Memory B cell (primary cell): ENCODE data around the gene PGA5.

ENCODE experiments used
- ATAC-seq: fragments of 150-1000 bp; cut with Tn5 transposase; 2 replicates; pipeline ENCODE4 v1.10.0; 2021; ENCODE audit warnings: low read depth, mild to moderate bottlenecking, moderate library complexity
- DNase-seq, 2 donors: peaks; one replicate each; pipeline ENCODE4 v3.0.0; 2022; ENCODE audit warnings: low spot score in 2 of 2
- H3K27ac Mint-ChIP-seq: one replicate; pipeline ENCODE4 v1.8.0; 2022; ENCODE audit warnings: mild to moderate bottlenecking, moderate library complexity, mixed read lengths
- H3K27me3 Mint-ChIP-seq: one replicate; pipeline ENCODE4 v1.8.0; 2022; ENCODE audit warnings: mixed read lengths
- H3K36me3 Mint-ChIP-seq: one replicate; pipeline ENCODE4 v1.8.0; 2022; ENCODE audit warnings: mild to moderate bottlenecking, mixed read lengths
- H3K4me1 Mint-ChIP-seq: one replicate; pipeline ENCODE4 v1.8.0; 2022; ENCODE audit warnings: mixed read lengths
- H3K4me3 Mint-ChIP-seq: one replicate; pipeline ENCODE4 v1.8.0; 2022; ENCODE audit warnings: mild to moderate bottlenecking, moderate library complexity, mixed read lengths
- H3K9me3 Mint-ChIP-seq: one replicate; pipeline ENCODE4 v1.8.0; 2022; ENCODE audit warnings: mixed read lengths

The PGA5 gene

GRCh38 chr11:61283613-61284012 lies 42.6 kb downstream of the PGA5 start:
- H3K36me3 Mint-ChIP-seq = peaks cover 2% of the 10 kb centered on the region
- peaks cover 2% of the 10 kb centered on the region for H3K9me3 Mint-ChIP-seq
- no peak overlapping the region for H3K4me3 Mint-ChIP-seq
- H3K4me1 Mint-ChIP-seq = no peaks in the 10 kb centered on the region
- no peaks in the 10 kb centered on the region for H3K27me3 Mint-ChIP-seq
- ATAC-seq = no peak
- DNase-seq = no peak
- H3K27ac Mint-ChIP-seq = no peak overlapping the region

DNA sequence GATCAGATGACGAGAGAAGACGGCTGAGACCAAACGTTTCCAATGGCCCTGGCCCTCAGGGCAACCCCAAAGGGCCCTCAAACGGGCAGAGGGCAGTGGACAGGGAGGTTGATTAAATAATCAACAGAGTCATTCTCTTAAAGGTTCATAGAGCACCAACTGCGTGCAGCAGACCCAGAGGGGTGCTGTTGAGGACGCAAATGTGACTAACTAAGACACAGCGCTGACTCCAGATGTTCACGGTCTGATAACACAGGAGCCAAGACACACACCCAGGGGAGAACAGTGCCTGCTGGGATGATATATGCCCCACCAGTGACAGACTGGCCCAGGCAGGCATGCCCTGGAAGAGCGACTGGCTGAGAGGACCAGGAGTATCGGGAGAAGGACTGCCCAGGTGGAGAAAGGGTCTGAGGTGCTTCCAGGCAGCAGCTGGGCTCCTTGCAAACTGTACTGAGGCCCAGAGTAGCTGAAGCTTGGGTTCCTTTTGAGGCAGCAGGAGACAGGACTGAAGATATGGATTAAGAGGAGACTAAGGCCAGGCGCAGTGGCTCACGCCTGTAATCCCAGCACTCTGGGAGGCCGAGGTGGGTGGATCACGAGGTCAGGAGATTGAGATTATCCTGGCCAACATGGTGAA lies 46.5 kb downstream of the PGA5 start:
- no peak overlapping the region for H3K27ac Mint-ChIP-seq
- H3K27me3 Mint-ChIP-seq = peaks cover 2% of the 10 kb centered on the region
- H3K4me1 Mint-ChIP-seq = no peaks in the 10 kb centered on the region
- DNase-seq (no peak), ATAC-seq (no peak)
- H3K4me3 Mint-ChIP-seq = no peak overlapping the region
- H3K9me3 Mint-ChIP-seq = peaks cover 2% of the 10 kb centered on the region
- H3K36me3 Mint-ChIP-seq = peaks cover 2% of the 10 kb centered on the region

- no peaks in the 10 kb centered on the region for H3K9me3 Mint-ChIP-seq
- no peaks in the 10 kb centered on the region for H3K36me3 Mint-ChIP-seq
- H3K4me1 Mint-ChIP-seq = peaks cover 3% of the 10 kb centered on the region
- H3K27ac Mint-ChIP-seq = no peak overlapping the region
- no peak for ATAC-seq
- DNase-seq = no peak
- H3K4me3 Mint-ChIP-seq = no peak overlapping the region
- peaks cover 8% of the 10 kb centered on the region for H3K27me3 Mint-ChIP-seq
These were observed 50.1 kb downstream of the PGA5 start for GRCh38 chr11:61290905-61291690.

GRCh38 chr11:61292356-61292755 lies 51.4 kb downstream of the PGA5 start:
- peaks cover 3% of the 10 kb centered on the region for H3K4me1 Mint-ChIP-seq
- DNase-seq (no peak), ATAC-seq (no peak)
- peaks cover 8% of the 10 kb centered on the region for H3K27me3 Mint-ChIP-seq
- H3K9me3 Mint-ChIP-seq = no peaks in the 10 kb centered on the region
- H3K4me3 Mint-ChIP-seq = peak overlapping the region; percentile 9
- no peaks in the 10 kb centered on the region for H3K36me3 Mint-ChIP-seq
- H3K27ac Mint-ChIP-seq = no peak overlapping the region

DNA sequence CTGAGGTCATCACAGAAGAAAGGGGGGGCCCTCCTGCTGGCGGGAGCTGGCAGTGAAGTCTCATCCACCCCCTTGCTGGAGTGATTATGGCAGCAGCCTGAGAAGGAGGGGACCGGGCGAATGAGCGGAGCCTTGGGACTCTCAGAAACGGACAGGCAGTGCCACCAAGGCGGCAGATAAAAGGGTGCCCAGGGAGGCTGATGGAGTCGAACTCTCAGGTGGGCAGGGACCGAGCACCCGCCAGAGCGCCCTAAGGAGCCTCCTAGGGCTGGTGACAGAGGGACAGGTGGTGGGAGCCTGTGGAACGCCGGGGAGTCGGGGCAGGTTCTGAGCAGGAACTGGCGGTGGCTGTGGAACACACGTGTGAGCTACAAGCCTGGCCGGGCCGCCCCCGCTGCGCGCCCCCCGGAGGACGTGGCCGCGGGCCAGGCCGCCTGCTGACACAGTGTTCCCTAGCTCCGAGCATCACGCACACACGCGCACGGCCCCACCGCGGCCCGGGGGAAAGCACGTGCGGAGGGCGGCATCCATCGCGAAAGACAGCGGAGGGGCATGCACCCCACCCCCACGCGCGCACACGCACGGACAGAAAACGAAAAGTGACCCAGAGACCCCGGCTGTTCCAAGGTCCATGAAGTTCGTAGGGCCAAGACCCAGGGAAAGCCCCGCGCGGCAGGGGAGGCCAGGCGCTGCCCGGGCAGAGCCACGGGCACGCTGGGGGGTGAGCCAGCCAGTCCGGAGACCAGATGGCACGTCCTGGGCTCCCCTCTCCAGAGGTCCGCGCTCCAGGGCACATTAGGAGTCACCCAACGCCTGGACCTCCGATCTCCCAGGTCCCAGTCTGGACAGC lies 53.1 kb downstream of the PGA5 start:
- peaks cover 5% of the 10 kb centered on the region for H3K36me3 Mint-ChIP-seq
- DNase-seq (peak in 1 of 2 donors; percentile 8), ATAC-seq (peak; percentile 23)
- no peak overlapping the region for H3K27ac Mint-ChIP-seq
- H3K4me3 Mint-ChIP-seq = peak overlapping the region; percentile 81
- no peaks in the 10 kb centered on the region for H3K9me3 Mint-ChIP-seq
- peaks cover 8% of the 10 kb centered on the region for H3K27me3 Mint-ChIP-seq
- H3K4me1 Mint-ChIP-seq = peaks cover 3% of the 10 kb centered on the region

DNA sequence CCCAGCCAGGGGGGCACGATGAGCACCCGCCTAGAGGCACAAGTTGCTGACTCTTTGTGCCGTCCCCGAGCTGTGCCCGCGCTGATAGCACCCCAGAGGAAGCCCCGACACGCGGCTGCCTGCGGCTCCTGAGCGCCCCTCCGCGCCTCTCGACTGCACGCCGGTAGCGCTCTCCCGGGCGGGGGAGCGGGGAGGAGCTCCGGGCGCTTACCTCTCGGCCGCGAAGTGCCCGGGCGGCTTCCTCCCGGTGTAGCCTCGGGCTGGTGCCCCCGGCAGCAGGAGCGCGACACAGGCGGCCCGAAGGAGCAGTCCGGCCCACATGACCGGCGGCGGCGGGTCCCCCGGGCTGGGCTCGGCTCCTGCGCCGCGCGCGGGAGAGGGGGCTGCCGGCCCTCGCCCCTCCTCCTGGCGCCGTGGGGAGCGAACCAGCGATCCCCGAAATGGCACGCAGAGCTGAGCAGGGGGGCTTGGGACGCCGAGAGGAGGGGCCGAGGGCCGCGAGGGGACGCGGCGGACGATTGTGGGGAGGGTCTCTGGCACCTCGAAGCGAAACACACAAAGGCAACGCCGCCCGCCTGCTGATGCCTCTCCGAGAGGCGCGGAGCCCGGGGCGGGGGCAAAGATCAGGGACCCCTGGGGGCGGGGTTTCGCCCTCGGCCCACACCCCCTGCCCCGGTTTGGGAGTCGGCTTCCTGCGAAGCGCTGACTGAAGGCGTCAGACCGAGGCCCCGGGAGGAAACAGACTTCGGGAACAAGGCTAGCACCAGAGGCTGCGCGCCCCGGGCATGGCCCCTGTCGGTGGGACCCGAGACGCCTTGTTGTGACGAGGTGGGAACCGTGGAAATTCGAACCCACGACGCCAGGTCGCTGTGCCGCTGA lies 54.0 kb downstream of the PGA5 start, which contains the start of gene VWCE:
Gene VWCE (minus strand): TSS at position 600 of the 879 bp plus-strand sequence. CDS start 279 bp downstream, at position 321.
- Mint-ChIP-seq H3K4me1 (peaks cover 3% of the 10 kb centered on the region), H3K36me3 (peaks cover 9% of the 10 kb centered on the region), H3K9me3 (no peaks in the 10 kb centered on the region), H3K27me3 (peaks cover 8% of the 10 kb centered on the region), H3K27ac (no peak within 1 kb of the TSS), H3K4me3 (peak within 1 kb of the TSS; percentile 81)
- DNase-seq = peak; percentile 55 to 69
- ATAC-seq = peak; percentile 91

DNA sequence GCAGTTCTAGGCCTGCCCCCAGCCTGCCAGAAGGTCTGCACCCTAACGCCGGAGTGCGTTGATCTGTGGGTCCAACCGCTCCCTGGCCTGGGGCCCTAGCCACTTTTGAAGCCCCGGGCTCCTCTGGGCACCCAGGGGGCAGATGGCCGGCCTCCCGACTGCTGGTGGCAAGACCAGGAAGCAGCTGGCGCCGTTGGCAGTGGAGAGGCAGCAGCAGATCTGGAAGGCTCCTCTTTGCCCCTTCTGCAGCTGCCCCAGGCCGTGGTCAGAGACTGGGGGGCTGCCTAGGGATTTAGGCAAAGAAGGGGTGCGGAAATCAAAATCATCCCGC lies 54.6 kb downstream of the PGA5 start:
- ATAC-seq = no peak
- H3K27me3 Mint-ChIP-seq = peaks cover 8% of the 10 kb centered on the region
- H3K9me3 Mint-ChIP-seq = no peaks in the 10 kb centered on the region
- DNase-seq = no peak
- H3K4me3 Mint-ChIP-seq = peak overlapping the region; percentile 30
- no peak overlapping the region for H3K27ac Mint-ChIP-seq
- peaks cover 12% of the 10 kb centered on the region for H3K36me3 Mint-ChIP-seq
- H3K4me1 Mint-ChIP-seq = peaks cover 3% of the 10 kb centered on the region

DNA sequence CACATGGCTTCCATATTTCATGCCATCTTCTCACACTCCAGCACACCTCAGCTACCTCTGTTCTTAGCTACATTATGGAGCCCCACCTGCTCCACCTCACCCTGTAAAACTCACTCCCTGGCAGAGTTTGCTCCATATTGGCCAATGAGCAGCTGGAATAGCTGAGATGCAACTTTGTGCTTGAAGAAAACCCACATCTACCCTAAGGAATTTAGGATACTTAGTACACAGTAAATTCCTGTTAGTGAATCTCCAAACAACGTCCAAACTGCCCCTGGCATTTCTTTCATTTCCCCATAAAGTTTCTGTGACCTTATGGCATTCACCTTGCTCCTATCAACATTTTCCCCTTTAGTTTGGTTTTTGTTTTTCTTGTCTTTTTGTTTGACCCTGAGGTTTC lies 56.4 kb downstream of the PGA5 start:
- Mint-ChIP-seq H3K4me1 (peaks cover 3% of the 10 kb centered on the region), H3K9me3 (no peaks in the 10 kb centered on the region), H3K27me3 (peaks cover 8% of the 10 kb centered on the region), H3K36me3 (peaks cover 21% of the 10 kb centered on the region), H3K4me3 (no peak overlapping the region), H3K27ac (no peak overlapping the region)
- ATAC-seq (no peak), DNase-seq (no peak)

- H3K4me3 Mint-ChIP-seq = no peak overlapping the region
- H3K36me3 Mint-ChIP-seq = peaks cover 21% of the 10 kb centered on the region
- no peak overlapping the region for H3K27ac Mint-ChIP-seq
- no peak for ATAC-seq
- H3K27me3 Mint-ChIP-seq = peaks cover 4% of the 10 kb centered on the region
- DNase-seq = no peak
- peaks cover 3% of the 10 kb centered on the region for H3K4me1 Mint-ChIP-seq
- H3K9me3 Mint-ChIP-seq = no peaks in the 10 kb centered on the region
These were observed 56.8 kb downstream of the PGA5 start for GRCh38 chr11:61297746-61298145.

GRCh38 chr11:61298663-61299244 lies 57.8 kb downstream of the PGA5 start:
- DNase-seq (no peak), ATAC-seq (no peak)
- no peak overlapping the region for H3K27ac Mint-ChIP-seq
- peaks cover 21% of the 10 kb centered on the region for H3K36me3 Mint-ChIP-seq
- no peak overlapping the region for H3K4me3 Mint-ChIP-seq
- no peaks in the 10 kb centered on the region for H3K9me3 Mint-ChIP-seq
- H3K4me1 Mint-ChIP-seq = peaks cover 2% of the 10 kb centered on the region
- H3K27me3 Mint-ChIP-seq = peaks cover 2% of the 10 kb centered on the region
